ENCODE measurements around the gene MAP4K2.

GRCh38 chr11:64839887-64840782, 37.1 kb upstream of the MAP4K2 start:
- TF ChIP-seq CTCF (IDR thresholded peaks at IDR 0.05): no peak
- TF ChIP-seq POLR2A (IDR thresholded peaks at IDR 0.05): no peak
